K562 (cell line): ENCODE measurements around the gene CCDC28B. TPM values are rescaled to one million over a fixed set of nuclear protein-coding genes. Genes with fewer than 3 reads are reported as not detected.

Source experiments
- CCAR2 ChIP-seq: fragments of 200-400 bp; formaldehyde crosslinking; IDR thresholded peaks from 2 replicates; pipeline ENCODE4 v1.6.1; 2017; ENCODE audit warnings: mild to moderate bottlenecking, low read depth, low read length
- CXXC5 ChIP-seq: fragments of 250-450 bp; sonication (Bioruptor Pico); IDR thresholded peaks from 2 replicates; pipeline ENCODE4 v1.8.0; 2022; ENCODE audit warnings: inconsistent platforms, mild to moderate bottlenecking, moderate library complexity
- KDM2B ChIP-seq: fragments of 250-450 bp; sonication (Bioruptor Pico); IDR thresholded peaks from 2 replicates; pipeline ENCODE4 v1.8.0; 2021; ENCODE audit warnings: mild to moderate bottlenecking, moderate library complexity
- MAFK ChIP-seq: IDR thresholded peaks from 2 replicates; pipeline ENCODE4 v1.6.1; 2011; ENCODE audit warnings: low read length, improper control_type of control experiment
- MTF1 ChIP-seq: fragments of 250-450 bp; sonication (Bioruptor Pico); IDR thresholded peaks from 2 replicates; pipeline ENCODE4 v1.9.0; 2021; ENCODE audit warnings: moderate library complexity, mild to moderate bottlenecking, inconsistent platforms, borderline replicate concordance
- POLR2H ChIP-seq: IDR thresholded peaks from 2 replicates; pipeline ENCODE4 v1.6.1; 2016; ENCODE audit warnings: missing genetic modification characterization, low read depth, mild to moderate bottlenecking, control low read depth, missing compliant biosample characterization, moderate library complexity
- RCOR1 ChIP-seq, 2 experiments: IDR thresholded peaks; 2 replicates each; pipeline ENCODE4 v1.6.1; 2012; ENCODE audit warnings: low read depth in 2 of 2, low read length in 2 of 2, borderline replicate concordance in 1 of 2, improper control_type of control experiment in 1 of 2
- STAG1 ChIP-seq: sonication (generic); formaldehyde crosslinking; IDR thresholded peaks from 2 replicates; pipeline ENCODE4 v1.5.0; 2020; ENCODE audit warnings: missing genetic modification reagents, borderline replicate concordance
- STAT6 ChIP-seq: sonication (generic); formaldehyde crosslinking; IDR thresholded peaks from 2 replicates; pipeline ENCODE4 v1.8.1; 2023; ENCODE audit warnings: mild to moderate bottlenecking, missing genetic modification reagents
- TCF15 ChIP-seq: fragments of 250-450 bp; sonication (Bioruptor Pico); IDR thresholded peaks from 2 replicates; pipeline ENCODE4 v1.8.0; 2022; ENCODE audit warnings: moderate library complexity, mild to moderate bottlenecking, inconsistent platforms
- YY1 ChIP-seq, 3 experiments: IDR thresholded peaks; 2 replicates each; pipeline ENCODE4 v1.6.1; 2011; ENCODE audit warnings: low read length in 2 of 3, mild to moderate bottlenecking in 2 of 3, moderate library complexity in 2 of 3, borderline replicate concordance in 1 of 3, control low read depth in 1 of 3, low read depth in 1 of 3; ENCODE audit not compliant: insufficient read depth in 3 of 3, insufficient replicate concordance in 2 of 3, control insufficient read depth in 1 of 3, insufficient read length in 1 of 3; ENCODE audit errors: extremely low read depth in 1 of 3
- ZBTB12 ChIP-seq: fragments of 250-450 bp; sonication (Bioruptor Pico); IDR thresholded peaks from 2 replicates; pipeline ENCODE4 v1.4.0; 2020
- ZNF232 ChIP-seq: sonication (generic); formaldehyde crosslinking; IDR thresholded peaks from 2 replicates; pipeline ENCODE4 v1.8.0; 2022; ENCODE audit warnings: mild to moderate bottlenecking, missing genetic modification reagents
- ZNF263 ChIP-seq: sonication (generic); formaldehyde crosslinking; IDR thresholded peaks from 2 replicates; pipeline ENCODE4 v1.8.0; 2022; ENCODE audit warnings: mild to moderate bottlenecking, missing genetic modification reagents, borderline replicate concordance
- ZNF589 ChIP-seq: fragments of 200-800 bp; sonication (Bioruptor generic); IDR thresholded peaks from 2 replicates; pipeline ENCODE4 v1.6.1; 2016; ENCODE audit warnings: low read depth, missing genetic modification characterization, missing compliant biosample characterization
- ZNF655 ChIP-seq: fragments of 250-450 bp; sonication (Bioruptor Pico); IDR thresholded peaks from 2 replicates; pipeline ENCODE4 v1.5.0; 2021
- ZNF740 ChIP-seq, 3 experiments: fragments of 200-800 bp in 1 of 3; sonication (Bioruptor generic) in 1 of 3; sonication (generic) in 1 of 3; formaldehyde crosslinking in 1 of 3; IDR thresholded peaks; 2 replicates each; pipeline versions ENCODE4 v1.6.1 to v1.8.0; 2016 to 2022; ENCODE audit warnings: mild to moderate bottlenecking in 2 of 3, missing compliant biosample characterization in 2 of 3, missing genetic modification characterization in 2 of 3, missing genetic modification reagents in 1 of 3
- polyA plus RNA-seq, 8 experiments: library from polyadenylated mRNA; depleted of rRNA in 4 of 8; stranded (reverse) in 5 of 8; unstranded in 3 of 8; fragments of >200 nt; fragmentation: Nextera tagmentation in 2 of 8; fragmentation: Illumina TruSeq in 1 of 8; extraction: Ambion mirVana in 2 of 8; extraction: Trizol in 1 of 8; gene quantifications; 2 replicates each; pipeline versions ENCODE4 v1.2.1 to v1.2.3, GENCODE V29; 2011 to 2014; ENCODE audit warnings: inconsistent platforms in 1 of 8, missing spikeins in 1 of 8
- total RNA-seq, 7 experiments: library from RNA; depleted of rRNA in 6 of 7; stranded (reverse); fragments of >200 nt in 6 of 7; fragmentation: Illumina TruSeq in 2 of 7; extraction: Trizol in 2 of 7; gene quantifications; 2 replicates each; pipeline versions ENCODE4 v1.2.1 to v1.2.3, GENCODE V29; 2011 to 2021; ENCODE audit warnings: low replicate concordance in 1 of 7

The CCDC28B gene
- total and polyA plus RNA-seq, 9 of the 15 experiments (the other 6 are each of a cell fraction or from before 2014, with no cell fraction given): 5.7 to 54.5 (median 31.7) TPM

- no peak for TF ChIP-seq ZNF655 (CRISPR knock-in tag)
- TF ChIP-seq ZNF589 (CRISPR knock-in tag): no peak
- peak; percentile 40 to 97; a peak in 3 of 4 replicates for TF ChIP-seq RCOR1 (IDR thresholded peaks at IDR 0.05; ENCODE audit: borderline replicate concordance in 1 of 2, low read depth in 2 of 2, low read length in 2 of 2)
- TF ChIP-seq CXXC5 (CRISPR knock-in tag): peak; percentile 64
- no peak for TF ChIP-seq ZNF232 (CRISPR knock-in tag)
- TF ChIP-seq STAG1 (CRISPR knock-in tag): peak; percentile 72
- no peak for TF ChIP-seq CCAR2
- no peak for TF ChIP-seq STAT6
- no peak for TF ChIP-seq TCF15 (CRISPR knock-in tag)
- TF ChIP-seq MTF1 (CRISPR knock-in tag): no peak
- no peak for TF ChIP-seq ZBTB12
- no peak for TF ChIP-seq KDM2B (CRISPR knock-in tag)
- TF ChIP-seq YY1 (IDR thresholded peaks at IDR 0.05; ENCODE audit: borderline replicate concordance in 1 of 3, control insufficient read depth in 1 of 3, extremely low read depth in 1 of 3, insufficient read depth in 3 of 3, insufficient read length in 1 of 3, insufficient replicate concordance in 2 of 3, low read depth in 1 of 3, low read length in 2 of 3): peak in 1 of 3 experiments; percentile 35
- TF ChIP-seq ZNF740 (CRISPR knock-in tag; IDR thresholded peaks at IDR 0.05): no peak
- TF ChIP-seq ZNF740 (tag; IDR thresholded peaks at IDR 0.05): 0 out of 4 replicates have a peak, but pooled peaks of 1 of the 2 experiments have one; percentile 17
- TF ChIP-seq ZNF263: peak; percentile 60; the same call in 1 of the 2 replicates
- no peak for TF ChIP-seq POLR2H (tag)
- no peak for TF ChIP-seq MAFK
Observed at GRCh38 chr1:32247983-32248889, 47.8 kb downstream of the CCDC28B start (continued).
